Vagina (tissue), 2 donors: ENCODE measurements around the gene YES1.

ENCODE experiments used
- POLR2A ChIP-seq, 2 donors: fragments of 450-650 bp; IDR thresholded peaks; one replicate each; pipeline ENCODE4 v1.6.1; 2017; ENCODE audit warnings: antibody characterized with exemption in 2 of 2, mild to moderate bottlenecking in 2 of 2, moderate library complexity in 2 of 2
- POLR2AphosphoS5 ChIP-seq, 2 donors: sonication (generic); formaldehyde crosslinking; IDR thresholded peaks; one replicate each; pipeline ENCODE4 v1.9.0; 2017; ENCODE audit warnings: antibody characterized with exemption in 2 of 2, mild to moderate bottlenecking in 2 of 2, low read depth in 1 of 2; ENCODE audit not compliant: insufficient read depth in 1 of 2
- TF ChIP-seq, protein P1 (sequence below), 3 experiments: fragments of 450-650 bp in 2 of 3; fragments of 200-600 bp in 1 of 3; sonication (generic) in 1 of 3; IDR thresholded peaks; one replicate each; pipeline ENCODE4 v1.5.1; 2017 to 2019; ENCODE audit warnings: antibody characterized with exemption in 3 of 3, mild to moderate bottlenecking in 2 of 3, moderate library complexity in 2 of 3

DNA sequence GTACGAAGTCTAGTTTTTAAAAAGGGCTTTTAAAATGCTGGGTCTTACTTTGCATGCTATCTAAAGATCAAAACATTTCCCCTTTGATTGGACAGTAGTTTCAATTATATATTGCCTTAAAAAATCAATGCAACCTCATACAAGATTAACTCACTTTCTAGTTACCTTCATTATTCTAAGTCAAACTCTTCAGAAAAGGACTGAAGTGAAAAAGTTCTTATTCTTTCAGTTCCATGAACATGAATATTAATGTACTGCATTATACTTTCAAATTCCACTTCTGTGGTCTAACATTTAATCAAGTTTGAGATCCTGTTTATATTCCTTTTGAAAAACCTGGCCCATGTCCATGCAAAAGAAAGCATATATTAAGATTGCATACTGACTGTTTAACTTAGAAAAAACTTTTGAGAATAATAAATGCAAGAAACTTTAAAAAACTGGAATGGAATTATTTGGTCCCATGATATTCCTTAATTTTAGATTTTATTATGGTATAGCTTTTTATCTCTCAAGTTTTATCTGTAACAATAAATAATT is 88.4 kb downstream of the YES1 start:
- TF ChIP-seq, protein P1, sequence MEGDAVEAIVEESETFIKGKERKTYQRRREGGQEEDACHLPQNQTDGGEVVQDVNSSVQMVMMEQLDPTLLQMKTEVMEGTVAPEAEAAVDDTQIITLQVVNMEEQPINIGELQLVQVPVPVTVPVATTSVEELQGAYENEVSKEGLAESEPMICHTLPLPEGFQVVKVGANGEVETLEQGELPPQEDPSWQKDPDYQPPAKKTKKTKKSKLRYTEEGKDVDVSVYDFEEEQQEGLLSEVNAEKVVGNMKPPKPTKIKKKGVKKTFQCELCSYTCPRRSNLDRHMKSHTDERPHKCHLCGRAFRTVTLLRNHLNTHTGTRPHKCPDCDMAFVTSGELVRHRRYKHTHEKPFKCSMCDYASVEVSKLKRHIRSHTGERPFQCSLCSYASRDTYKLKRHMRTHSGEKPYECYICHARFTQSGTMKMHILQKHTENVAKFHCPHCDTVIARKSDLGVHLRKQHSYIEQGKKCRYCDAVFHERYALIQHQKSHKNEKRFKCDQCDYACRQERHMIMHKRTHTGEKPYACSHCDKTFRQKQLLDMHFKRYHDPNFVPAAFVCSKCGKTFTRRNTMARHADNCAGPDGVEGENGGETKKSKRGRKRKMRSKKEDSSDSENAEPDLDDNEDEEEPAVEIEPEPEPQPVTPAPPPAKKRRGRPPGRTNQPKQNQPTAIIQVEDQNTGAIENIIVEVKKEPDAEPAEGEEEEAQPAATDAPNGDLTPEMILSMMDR (IDR thresholded peaks at IDR 0.05): no peak
- no peak for TF ChIP-seq POLR2A (IDR thresholded peaks at IDR 0.05)
- no peak for TF ChIP-seq POLR2AphosphoS5 (IDR thresholded peaks at IDR 0.05; ENCODE audit: insufficient read depth in 1 of 2, low read depth in 1 of 2)
